HG02763 (cell line): ENCODE results near the gene GNA12.

ENCODE experiments used
- ATAC-seq: cut with Tn5 transposase; IDR thresholded peaks from one replicate; pipeline ENCODE4 v1.9.1; 2021; ENCODE audit warnings: mild to moderate bottlenecking, moderate library complexity; ENCODE audit not compliant: unreplicated experiment

The GNA12 gene

GRCh38 chr7:2717293-2718261 is 126.5 kb downstream of the GNA12 start:
- no peak for ATAC-seq

DNA sequence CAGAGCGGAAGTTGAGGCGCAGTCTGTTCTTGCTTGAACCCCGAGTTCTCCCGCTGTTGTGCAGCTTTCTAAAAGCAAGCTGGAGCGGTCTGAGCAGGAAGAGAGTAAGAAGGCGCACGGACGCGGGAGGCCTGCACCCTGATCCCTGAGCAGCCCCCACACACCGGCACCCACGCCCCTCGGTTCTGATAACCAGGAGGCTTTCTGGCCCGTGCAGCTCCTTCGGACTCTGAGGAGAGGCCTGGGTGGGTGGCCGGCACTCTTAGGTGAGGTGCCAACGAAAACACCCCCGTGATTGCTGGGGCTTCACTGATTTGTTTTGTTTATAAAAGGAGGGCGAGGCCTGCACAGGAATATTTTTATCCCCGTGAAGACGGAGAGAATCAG is 127.2 kb downstream of the GNA12 start:
- ATAC-seq, result no peak

GRCh38 chr7:2716488-2716887 is 127.6 kb downstream of the GNA12 start:
- ATAC-seq, result no peak

DNA sequence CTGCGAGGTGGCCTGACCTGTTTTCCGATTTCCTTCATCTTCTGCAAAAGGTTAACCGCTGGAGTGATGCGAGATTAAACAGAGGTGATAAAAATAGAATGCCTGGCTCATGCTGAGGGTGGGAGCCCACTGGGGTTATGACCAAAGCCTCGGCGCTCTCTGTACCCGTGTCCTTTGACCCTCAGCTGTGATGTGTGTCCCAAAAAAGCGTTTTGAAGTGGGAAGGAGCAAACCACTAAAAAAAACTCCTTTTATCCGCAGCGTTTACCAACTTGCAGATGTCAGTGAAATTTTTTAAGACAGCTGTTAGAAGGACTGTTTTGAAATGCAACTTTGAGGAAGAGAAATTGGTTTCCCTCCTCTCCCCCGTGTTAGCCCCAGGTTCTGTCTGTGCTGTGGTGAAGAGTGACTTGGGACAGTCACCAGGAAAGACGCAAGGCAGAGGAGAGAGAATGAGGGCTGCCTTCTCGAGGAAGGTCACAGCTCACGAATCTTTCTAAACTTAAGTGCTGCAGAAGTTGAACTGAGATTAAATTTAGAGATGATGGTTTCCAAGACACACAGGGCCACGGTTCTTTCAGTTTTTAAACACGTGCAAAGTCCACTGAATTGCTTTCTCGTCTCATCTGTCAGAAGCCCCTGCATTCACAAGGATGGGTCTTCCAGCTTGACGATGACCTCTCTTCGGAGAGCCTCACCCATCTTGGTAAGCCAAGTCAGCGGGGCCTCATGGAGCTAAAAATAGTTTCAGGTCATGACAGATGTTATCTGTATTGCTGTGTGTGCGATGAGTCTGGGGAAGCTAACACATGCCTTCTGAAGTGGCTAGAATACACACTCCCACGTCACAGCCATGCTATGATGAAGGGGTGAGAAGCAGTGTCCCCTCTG is 128.5 kb downstream of the GNA12 start:
- ATAC-seq, result no peak

DNA sequence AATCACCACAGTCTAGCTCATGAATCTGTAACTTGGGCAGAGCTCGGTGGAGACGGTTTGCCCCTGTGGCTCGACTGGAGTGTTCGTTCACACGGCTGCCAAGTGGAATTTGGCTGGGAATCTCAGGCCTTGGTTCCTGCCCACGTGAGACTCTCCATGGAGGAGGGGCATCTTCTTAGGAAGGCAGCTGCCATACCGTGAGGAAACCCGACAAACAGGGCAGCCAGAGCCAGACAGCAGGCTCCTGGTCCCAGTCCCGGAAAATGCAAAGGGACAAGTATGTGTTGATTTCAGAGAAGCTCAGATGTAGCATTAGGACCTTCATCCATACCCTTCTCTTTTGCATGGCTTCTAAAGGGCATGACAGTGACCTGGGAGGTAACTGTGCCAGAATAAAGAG is 129.5 kb downstream of the GNA12 start:
- no peak for ATAC-seq

DNA sequence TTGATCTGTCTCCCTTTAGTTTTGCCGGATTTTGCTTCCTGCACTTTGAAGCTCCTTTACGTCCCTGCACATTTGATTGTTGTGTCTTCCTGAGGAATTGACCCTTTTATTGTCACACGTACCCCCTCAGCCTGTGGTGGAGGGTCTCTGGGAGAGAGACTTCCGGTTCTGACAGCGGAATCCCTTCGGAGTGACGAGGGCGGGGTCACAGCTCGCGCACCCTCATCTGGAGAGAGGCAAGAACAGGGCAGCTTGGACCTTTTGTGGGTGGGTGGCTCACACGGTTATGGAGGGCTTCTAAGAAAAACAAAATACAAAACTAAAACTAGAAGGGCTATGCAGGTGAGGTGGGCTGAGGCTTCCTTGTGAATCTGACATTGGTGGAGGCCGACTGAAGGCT is 130.1 kb downstream of the GNA12 start:
- no peak for ATAC-seq

DNA sequence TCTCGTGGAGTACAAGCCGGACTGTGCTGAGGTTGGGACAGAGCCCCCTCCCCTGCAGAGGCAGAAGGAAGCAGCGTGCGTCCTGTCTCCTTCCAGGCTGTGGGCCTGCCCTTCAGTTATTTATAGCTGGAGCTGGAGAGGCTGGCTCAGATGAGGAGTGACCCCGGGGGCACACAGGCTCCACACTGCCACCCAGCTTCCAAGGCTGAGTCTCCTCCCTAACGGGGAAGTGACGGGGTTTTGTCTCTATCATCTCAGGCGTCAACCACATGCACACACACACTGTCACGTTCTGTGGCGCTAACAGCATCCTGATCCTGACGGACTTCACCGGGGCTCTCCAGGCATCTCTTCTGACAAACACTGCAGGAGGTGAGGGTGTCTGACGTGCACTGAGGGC is 130.7 kb downstream of the GNA12 start:
- no peak for ATAC-seq

DNA sequence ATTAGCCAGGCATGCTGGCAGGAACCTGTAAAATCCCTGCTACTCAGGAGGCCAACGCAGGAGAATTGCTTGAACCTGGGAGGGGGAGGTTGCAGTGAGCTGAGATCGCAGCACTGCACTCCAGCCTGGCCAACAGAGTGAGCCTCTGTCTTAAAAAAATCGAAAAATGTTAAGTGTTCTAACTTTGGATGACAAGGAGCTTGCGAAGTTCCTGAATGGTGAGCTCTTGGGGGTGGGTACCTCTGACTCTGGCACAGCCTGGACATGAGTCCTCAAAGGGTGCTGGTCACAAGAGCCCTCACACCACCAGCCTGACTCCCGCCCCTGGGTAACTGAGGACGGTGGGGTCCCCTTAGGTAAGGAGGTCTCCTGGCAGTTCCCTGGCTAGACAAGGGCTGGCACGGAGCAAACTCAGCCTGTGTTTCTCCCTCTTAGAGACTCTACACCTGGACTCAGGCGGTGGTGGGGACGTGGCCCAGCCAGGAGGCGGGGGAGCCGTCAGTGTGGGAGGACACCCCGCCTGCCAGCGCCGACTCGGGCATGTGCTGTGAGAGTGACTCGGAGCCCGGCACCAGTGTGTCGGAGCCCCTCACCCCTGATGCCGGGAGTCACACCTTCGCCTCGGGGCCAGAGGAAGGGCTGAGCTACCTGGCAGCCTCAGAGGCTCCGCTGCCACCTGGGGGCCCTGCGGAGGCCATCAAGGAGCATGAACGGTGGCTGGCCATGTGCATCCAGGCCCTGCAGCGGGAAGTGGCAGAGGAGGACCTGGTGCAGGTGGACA is 132.0 kb downstream of the GNA12 start:
- no peak for ATAC-seq

DNA sequence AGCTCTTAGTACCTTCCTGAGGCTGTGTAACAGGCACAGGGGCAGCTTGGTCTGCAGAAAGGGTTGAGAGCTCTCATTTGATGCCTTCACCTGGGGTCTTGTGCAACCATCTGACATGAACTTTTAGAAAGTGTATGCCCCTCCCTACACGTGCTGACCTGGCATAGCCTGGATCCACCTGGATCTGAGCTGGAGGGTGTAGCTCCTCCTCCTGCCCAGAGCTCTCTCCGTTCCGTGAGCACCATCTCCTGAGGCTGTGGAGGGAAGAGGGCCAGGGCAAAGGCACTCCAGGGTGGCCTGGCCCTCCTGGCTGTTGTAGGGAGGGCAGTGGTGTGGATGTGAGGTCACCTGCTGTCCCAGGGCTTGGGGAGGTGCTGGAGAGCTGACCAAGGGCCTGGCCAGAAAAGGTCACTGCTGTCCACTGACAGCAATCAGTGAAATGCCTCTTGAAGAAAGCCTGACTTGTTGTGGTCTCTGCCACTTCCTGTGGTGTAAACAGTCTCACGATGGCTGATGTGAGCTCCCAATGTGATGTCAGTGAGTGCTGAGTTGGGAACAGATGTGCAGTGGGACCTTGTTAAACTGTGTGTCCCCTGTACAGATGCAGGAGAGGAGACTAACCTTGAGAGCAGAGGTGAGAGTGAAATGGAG is 133.1 kb downstream of the GNA12 start:
- ATAC-seq, result no peak

- ATAC-seq, result peak; percentile 53
Observed at GRCh38 chr7:2710286-2710655, 133.8 kb downstream of the GNA12 start.

DNA sequence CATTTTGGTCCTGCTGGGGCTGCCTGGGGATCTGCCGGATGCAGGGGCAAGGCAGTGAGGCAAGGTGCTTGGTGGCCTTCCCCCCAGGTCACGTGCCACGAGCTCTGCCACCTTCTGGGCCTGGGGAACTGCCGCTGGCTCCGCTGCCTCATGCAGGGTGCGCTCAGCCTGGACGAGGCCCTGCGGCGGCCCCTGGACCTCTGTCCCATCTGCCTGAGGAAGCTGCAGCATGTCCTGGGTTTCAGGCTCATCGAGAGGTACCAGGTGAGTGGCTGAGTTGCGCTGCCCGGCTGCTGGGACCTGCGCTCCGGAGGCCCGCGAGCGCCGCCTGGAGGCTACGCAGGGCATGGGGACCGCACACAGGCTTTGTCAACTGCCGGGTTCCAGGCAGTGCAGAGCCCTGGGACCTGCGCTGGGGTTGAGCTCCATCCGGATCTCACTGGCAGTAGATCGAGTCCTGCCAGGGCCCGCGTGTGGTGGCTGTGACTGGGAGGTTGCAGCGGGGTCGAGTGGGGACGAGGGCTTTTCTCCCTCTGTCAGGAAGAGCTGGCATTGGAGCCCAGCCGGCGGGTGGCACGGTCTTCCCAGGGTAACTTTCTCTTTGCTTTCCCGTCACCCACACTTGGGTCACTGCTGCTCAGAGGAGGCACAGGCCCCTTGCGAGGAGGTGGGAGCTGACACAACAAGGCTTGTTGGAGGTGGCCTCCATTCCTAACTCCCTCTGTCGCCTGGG is 134.4 kb downstream of the GNA12 start:
- peak; percentile 58 for ATAC-seq

DNA sequence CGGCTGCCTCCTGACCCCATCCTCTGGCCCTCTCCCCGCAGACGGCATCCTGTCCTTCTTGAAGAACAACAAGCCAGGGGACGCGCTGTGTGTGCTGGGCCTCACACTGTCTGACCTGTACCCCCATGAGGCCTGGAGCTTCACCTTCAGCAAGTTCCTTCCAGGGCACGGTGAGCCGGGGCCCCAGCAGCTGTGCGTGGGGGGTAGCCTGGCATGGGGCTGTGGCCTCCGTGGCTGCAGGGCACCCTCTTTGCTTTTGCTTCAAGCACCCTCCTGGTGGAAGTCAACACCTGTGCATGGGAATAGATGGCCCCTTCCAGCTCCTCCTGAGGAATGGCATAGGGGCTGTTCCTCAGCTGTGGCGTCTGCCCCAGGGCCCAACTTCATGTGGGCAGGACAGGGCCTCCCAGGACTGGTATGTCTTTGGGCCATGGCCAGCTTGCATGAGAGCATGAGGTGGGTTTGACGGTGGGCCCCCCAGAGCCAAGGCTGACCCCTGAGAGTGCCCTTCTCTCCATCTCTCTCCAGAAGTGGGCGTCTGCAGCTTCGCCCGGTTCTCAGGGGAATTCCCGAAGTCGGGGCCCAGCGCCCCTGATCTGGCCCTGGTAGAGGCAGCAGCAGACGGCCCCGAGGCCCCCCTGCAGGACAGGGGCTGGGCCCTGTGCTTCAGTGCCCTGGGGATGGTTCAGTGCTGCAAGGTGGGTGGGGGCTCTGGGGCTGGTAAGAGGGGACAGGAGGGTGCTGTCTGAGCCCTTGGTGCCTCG is 135.4 kb downstream of the GNA12 start:
- no peak for ATAC-seq

DNA sequence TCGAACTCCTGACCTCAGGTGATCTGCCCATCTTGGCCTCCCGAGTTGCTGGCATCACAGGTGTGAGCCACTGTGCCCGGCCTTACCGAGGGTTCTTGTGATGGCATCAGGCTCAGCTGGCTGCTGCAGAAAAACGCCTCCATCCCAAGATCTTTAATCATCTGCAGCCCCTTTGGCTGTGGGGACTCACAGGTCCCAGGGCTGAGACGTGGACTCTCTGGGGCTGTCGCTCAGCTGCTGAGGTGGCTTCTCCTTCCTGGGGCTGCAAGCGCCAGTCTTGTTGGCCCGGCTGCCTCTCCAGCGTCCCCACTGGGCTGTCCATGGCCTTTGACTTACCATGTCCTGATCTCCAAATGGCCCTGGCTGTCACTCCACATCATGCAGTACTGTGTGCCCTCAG is 136.1 kb downstream of the GNA12 start:
- ATAC-seq, result no peak

- no peak for ATAC-seq
Observed at GRCh38 chr7:2707481-2707880, 136.6 kb downstream of the GNA12 start.

GRCh38 chr7:2706685-2707126 is 137.4 kb downstream of the GNA12 start:
- ATAC-seq, result no peak

- ATAC-seq, result no peak
Observed at GRCh38 chr7:2705371-2706096, 138.6 kb downstream of the GNA12 start.

GRCh38 chr7:2702594-2702957 is 141.5 kb downstream of the GNA12 start:
- no peak for ATAC-seq

GRCh38 chr7:2701832-2702593 is 142.1 kb downstream of the GNA12 start:
- no peak for ATAC-seq
